ENCODE results near the gene FOXO1. TPM values are rescaled to one million over a fixed set of nuclear protein-coding genes. Genes with fewer than 3 reads are reported as not detected.

FOXO1 gene
- total RNA-seq, 4 donors from 2014 or later: 117 to 250 (median 159) TPM

DNA sequence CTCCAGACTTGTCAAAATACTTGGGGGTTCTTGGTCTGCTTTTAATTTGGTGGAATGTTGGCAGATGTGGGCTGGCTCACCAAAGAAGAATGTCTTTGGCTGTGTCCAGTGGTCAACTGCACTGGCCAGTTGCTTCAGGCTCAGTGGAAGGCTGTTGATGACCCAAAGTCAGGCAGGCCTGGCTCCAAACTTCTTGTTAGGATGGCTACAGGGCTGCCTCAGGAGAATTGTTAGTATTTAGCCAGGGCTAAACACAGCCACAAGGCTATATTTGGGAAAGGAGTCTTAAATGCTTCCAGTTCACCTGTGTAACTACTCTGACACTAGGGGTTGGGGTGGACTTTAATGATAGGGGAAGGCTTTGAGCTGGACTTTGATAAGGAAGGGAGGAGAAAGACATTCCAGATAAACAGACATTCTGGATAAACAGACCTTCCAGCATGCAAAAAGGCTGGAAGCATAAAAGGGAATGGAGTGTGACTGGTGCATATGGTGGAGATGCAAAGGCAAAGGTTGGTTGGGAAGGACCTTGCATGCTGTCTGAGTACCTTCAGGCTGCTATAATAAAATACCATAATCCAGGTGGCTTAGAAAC, 116.8 kb downstream of the FOXO1 start:
- intact Hi-C loops (cut with DNase I; ENCODE audit: low total_unique reads) (loop anchor here (5.0 kb wide), 1 partner anchor 142 kb away; no protein-coding TSS in a partner anchor), in situ Hi-C loops (cut with MboI; ENCODE audit: low sequenced_read_pairs in 4 of 4) (loop anchor here in 1 of 4 donors (25.0 kb wide), 1 partner anchor 113 kb away; the partner anchor contains the start of gene FOXO1)
- Histone ChIP-seq H3K27ac (peak overlapping the region; percentile 53 to 73 (median 64)), H3K4me1 (peaks cover 24 to 32% of the 10 kb centered on the region in 2 donors), H3K9me3 (no peaks in the 10 kb centered on the region), H3K36me3 (no peaks in the 10 kb centered on the region), H3K27me3 (no peaks in the 10 kb centered on the region), H3K4me3 (no peak overlapping the region)
- TF ChIP-seq, protein P1, sequence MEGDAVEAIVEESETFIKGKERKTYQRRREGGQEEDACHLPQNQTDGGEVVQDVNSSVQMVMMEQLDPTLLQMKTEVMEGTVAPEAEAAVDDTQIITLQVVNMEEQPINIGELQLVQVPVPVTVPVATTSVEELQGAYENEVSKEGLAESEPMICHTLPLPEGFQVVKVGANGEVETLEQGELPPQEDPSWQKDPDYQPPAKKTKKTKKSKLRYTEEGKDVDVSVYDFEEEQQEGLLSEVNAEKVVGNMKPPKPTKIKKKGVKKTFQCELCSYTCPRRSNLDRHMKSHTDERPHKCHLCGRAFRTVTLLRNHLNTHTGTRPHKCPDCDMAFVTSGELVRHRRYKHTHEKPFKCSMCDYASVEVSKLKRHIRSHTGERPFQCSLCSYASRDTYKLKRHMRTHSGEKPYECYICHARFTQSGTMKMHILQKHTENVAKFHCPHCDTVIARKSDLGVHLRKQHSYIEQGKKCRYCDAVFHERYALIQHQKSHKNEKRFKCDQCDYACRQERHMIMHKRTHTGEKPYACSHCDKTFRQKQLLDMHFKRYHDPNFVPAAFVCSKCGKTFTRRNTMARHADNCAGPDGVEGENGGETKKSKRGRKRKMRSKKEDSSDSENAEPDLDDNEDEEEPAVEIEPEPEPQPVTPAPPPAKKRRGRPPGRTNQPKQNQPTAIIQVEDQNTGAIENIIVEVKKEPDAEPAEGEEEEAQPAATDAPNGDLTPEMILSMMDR (IDR thresholded peaks at IDR 0.05 in 4 of 5, conservative IDR thresholded peaks at IDR 0.05 in 1 of 5): no peak
- no peak for TF ChIP-seq POLR2A (IDR thresholded peaks at IDR 0.05)
- peak; percentile 61 to 80 for DNase-seq
- peak; percentile 21 to 37 for ATAC-seq

DNA sequence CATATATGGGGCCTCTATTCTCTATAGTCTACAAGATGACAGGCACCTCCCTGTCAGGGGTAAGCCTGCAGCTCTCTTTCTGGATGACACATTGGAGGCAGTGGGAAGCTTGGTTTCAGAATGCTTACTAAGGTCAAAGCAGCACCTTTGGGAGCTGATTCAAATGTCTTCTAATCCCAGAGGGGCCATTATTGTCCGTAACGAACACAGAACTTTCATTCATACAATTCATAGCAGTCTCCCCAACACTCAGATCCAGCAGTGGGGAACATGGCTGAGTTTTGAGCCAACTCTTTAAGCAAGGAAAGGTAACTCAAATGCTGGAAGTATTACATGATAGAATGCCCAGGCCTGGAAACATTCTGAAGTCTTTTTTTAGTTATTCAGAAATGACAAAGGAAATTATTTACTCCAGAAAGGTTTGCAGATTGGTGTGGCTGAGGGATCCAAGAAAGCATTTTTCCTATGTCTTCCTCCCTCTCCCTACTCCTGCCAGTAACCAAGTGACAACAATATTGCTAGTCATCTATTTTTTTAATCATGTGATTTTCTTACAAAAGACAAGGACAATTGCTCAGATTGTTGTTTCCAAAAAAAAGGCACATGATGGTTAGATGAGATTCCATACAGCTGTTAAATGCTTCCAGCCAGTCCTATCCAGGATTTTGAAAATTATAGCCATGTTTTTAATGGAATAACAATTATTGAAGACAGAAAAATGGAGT, 118.7 kb downstream of the FOXO1 start:
- DNase-seq (no peak), ATAC-seq (peak; percentile 9 to 25)
- peaks cover 20 to 32% of the 10 kb centered on the region in 2 donors for H3K4me1 ChIP-seq
- peak overlapping the region; percentile 53 to 73 (median 64) for H3K27ac ChIP-seq
- no peak overlapping the region for H3K4me3 ChIP-seq
- H3K27me3 ChIP-seq: no peaks in the 10 kb centered on the region
- intact Hi-C loops (cut with DNase I; ENCODE audit: low total_unique reads): loop anchor here (5.0 kb wide), 1 partner anchor 140 kb away; no protein-coding TSS in a partner anchor
- no peak for TF ChIP-seq POLR2A (IDR thresholded peaks at IDR 0.05)
- TF ChIP-seq, protein P1 (IDR thresholded peaks at IDR 0.05 in 4 of 5, conservative IDR thresholded peaks at IDR 0.05 in 1 of 5): no peak
- in situ Hi-C loops (cut with MboI; ENCODE audit: low sequenced_read_pairs in 4 of 4): loop anchor here in 1 of 4 donors (25.0 kb wide), 1 partner anchor 115 kb away; the partner anchor contains the start of gene FOXO1
- H3K36me3 ChIP-seq: no peaks in the 10 kb centered on the region
- no peaks in the 10 kb centered on the region for H3K9me3 ChIP-seq

DNA sequence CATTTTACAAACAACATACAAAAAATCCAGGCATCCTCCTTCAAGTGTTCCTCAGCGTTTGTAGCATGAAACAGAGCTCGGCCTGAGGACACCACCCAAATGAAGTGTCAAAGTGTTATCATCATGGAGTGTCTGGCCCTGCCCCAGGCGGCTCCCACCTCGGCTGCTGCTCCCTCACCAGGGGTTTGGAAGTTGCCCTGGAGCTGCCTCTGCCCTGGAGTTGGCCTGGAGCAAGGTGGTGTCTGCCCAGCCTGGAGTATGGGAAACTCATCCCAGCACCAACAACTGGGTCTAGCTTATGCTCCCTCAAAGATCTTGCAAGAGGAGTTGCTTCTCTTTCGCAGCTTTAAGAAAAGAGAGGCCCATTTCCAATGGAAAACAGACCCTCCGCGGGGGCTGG, 120.4 kb downstream of the FOXO1 start:
- ATAC-seq: no peak

DNA sequence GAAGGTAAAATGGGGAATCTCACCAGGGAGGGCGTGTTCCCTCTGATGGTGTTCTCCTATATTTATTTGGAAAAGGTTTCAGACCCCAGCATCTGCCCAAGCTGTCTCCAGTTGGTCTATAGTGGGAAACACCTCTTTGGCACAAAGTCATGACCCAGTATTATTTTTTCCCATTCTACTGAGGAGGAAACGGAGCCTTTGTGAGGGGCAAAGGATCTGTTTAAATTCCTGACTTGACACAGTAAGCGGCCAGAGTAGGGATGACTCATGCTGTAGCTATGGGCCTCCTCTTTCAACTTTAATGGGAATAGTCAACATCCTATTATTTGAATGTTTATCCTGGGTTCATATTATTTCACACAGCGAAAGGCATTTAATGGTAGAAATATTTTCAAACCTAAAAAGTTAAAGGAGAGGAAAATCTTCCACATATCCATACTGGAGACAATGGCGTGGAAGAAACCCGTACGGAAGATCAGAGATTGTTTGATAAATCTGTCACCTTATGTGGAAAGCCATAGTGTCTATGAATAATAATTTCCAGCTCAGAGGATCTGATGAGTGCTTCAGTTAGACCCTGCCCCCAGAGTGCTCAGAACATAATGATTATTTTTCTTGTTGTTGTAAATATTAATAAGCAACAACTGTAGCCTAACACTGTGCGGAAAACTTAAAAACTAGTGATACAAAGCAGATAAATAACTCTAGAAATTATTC, 126.0 kb downstream of the FOXO1 start:
- H3K9me3 ChIP-seq: no peaks in the 10 kb centered on the region
- DNase-seq (no peak), ATAC-seq (no peak)
- TF ChIP-seq POLR2A (IDR thresholded peaks at IDR 0.05): no peak
- TF ChIP-seq, protein P1 (IDR thresholded peaks at IDR 0.05 in 4 of 5, conservative IDR thresholded peaks at IDR 0.05 in 1 of 5): no peak
- peaks cover 15 to 24% of the 10 kb centered on the region in 2 donors for H3K4me1 ChIP-seq
- H3K4me3 ChIP-seq: no peak overlapping the region
- in situ Hi-C loops (cut with MboI; ENCODE audit: low sequenced_read_pairs in 4 of 4) (loop anchor here in 1 of 4 donors (25.0 kb wide), 1 partner anchor 122 kb away; the partner anchor contains the start of gene FOXO1), intact Hi-C loops (cut with DNase I; ENCODE audit: low total_unique reads) (no loop called here)
- no peaks in the 10 kb centered on the region for H3K27me3 ChIP-seq
- peak overlapping the region; percentile 30 to 60 (median 57) for H3K27ac ChIP-seq
- H3K36me3 ChIP-seq: no peaks in the 10 kb centered on the region

More for the DNA sequence above, 120.4 kb downstream of the FOXO1 start:
- Histone ChIP-seq H3K9me3 (no peaks in the 10 kb centered on the region), H3K4me3 (no peak overlapping the region), H3K27me3 (no peaks in the 10 kb centered on the region), H3K4me1 (peaks cover 18 to 26% of the 10 kb centered on the region in 2 donors), H3K36me3 (no peaks in the 10 kb centered on the region), H3K27ac (peak overlapping the region in 3 of 4 donors; percentile 2 to 73 (median 53))
- intact Hi-C loops (cut with DNase I; ENCODE audit: low total_unique reads): loop anchor here (5.0 kb wide), 1 partner anchor 139 kb away; no protein-coding TSS in a partner anchor
- TF ChIP-seq, protein P1 (IDR thresholded peaks at IDR 0.05 in 4 of 5, conservative IDR thresholded peaks at IDR 0.05 in 1 of 5): no peak
- no peak for TF ChIP-seq POLR2A (IDR thresholded peaks at IDR 0.05)
- DNase-seq: peak in 1 of 2 donors; percentile 54
- in situ Hi-C loops (cut with MboI; ENCODE audit: low sequenced_read_pairs in 4 of 4): loop anchor here in 1 of 4 donors (25.0 kb wide), 1 partner anchor 116 kb away; the partner anchor contains the start of gene FOXO1

Measured in gastrocnemius medialis (tissue), 4 donors.